ENCODE results near the gene LINC00305.

The LINC00305 gene

DNA sequence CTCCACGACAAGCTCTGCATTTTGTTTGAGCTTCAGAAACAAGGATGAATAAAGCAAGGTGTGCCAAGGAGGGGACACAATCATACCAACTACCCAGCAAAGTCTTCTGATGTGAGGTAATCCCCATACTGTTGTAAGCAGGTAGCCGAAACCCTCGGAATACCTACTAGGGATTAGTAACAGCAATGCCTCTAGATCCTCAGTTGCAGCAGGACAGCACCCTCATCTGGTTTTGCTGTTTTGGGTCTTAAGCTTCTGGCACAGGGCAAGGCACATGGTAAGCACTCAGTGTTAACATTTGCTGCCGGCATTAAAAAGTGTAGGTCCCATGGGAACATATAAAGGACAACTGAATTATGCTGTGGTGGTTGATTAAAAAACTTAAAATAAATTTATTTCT is 16.0 kb upstream of the LINC00305 start:
- Histone ChIP-seq H2AFZ (ENCODE audit: low read length) (no peak overlapping the region), H2BK5ac (ENCODE audit: low read length) (no peak overlapping the region), H3K79me1 (ENCODE audit: low read depth, low read length) (no peaks in the 10 kb centered on the region), H3K9ac (ENCODE audit: low read depth, low read length, poor library complexity) (no peak overlapping the region), H3K9me3 (replicated peaks in 1 of 2; ENCODE audit: control insufficient read depth in 2 of 2, insufficient read depth in 1 of 2, low read depth in 1 of 2, low read length in 2 of 2) (no peaks in the 10 kb centered on the region), H4K8ac (ENCODE audit: low read depth, low read length) (no peak overlapping the region), H3K4me3 (ENCODE audit: low read length in 2 of 2) (no peak overlapping the region), H3K36me3 (replicated peaks in 1 of 2; ENCODE audit: control insufficient read depth in 2 of 2, insufficient read depth in 2 of 2, low read length in 2 of 2) (no peaks in the 10 kb centered on the region), H3K27ac (replicated peaks; ENCODE audit: low read length) (no peak overlapping the region), H2BK12ac (ENCODE audit: low read length) (no peak overlapping the region), H4K91ac (ENCODE audit: low read depth, low read length, poor library complexity) (no peak overlapping the region), H3K14ac (ENCODE audit: low read length) (no peak overlapping the region), H3K4me1 (ENCODE audit: control insufficient read depth in 2 of 2, insufficient read depth in 1 of 2, low read depth in 1 of 2, low read length in 2 of 2) (peaks cover 0 to 19% of the 10 kb centered on the region in 2 donors), H2AK5ac (ENCODE audit: low read depth, low read length) (no peak overlapping the region), H3K23ac (ENCODE audit: low read depth, low read length, poor library complexity) (no peak overlapping the region), H2BK120ac (ENCODE audit: low read depth, low read length) (no peak overlapping the region), H2BK15ac (ENCODE audit: low read length) (no peak overlapping the region), H3K18ac (ENCODE audit: low read length) (no peak overlapping the region), H3K4me2 (ENCODE audit: insufficient read depth, low read length, poor library complexity, severe bottlenecking) (no peak overlapping the region), H3K4ac (ENCODE audit: low read length) (no peak overlapping the region), H3K27me3 (ENCODE audit: control insufficient read depth in 3 of 3, insufficient read depth in 3 of 3, low read depth in 1 of 3, low read length in 3 of 3) (no peaks in the 10 kb centered on the region)
- DNase-seq (ENCODE audit: low spot score): no peak
- no CpG with 5 or more reads among the region's 4 CpGs for WGBS, 2 donors (ENCODE audit: extremely low coverage in 2 of 2, insufficient read length in 2 of 2, insufficient replicate concordance in 1 of 2)

- H3K14ac ChIP-seq (ENCODE audit: low read length): no peak overlapping the region
- no peak overlapping the region for H2BK12ac ChIP-seq (ENCODE audit: low read length)
- H3K4me3 ChIP-seq (ENCODE audit: low read length in 2 of 2): no peak overlapping the region
- no peaks in the 10 kb centered on the region for H3K9me3 ChIP-seq (replicated peaks in 1 of 2; ENCODE audit: control insufficient read depth in 2 of 2, insufficient read depth in 1 of 2, low read depth in 1 of 2, low read length in 2 of 2)
- no peak overlapping the region for H3K9ac ChIP-seq (ENCODE audit: low read depth, low read length, poor library complexity)
- no peak overlapping the region for H2BK5ac ChIP-seq (ENCODE audit: low read length)
- no peak overlapping the region for H3K23ac ChIP-seq (ENCODE audit: low read depth, low read length, poor library complexity)
- no peak overlapping the region for H3K4ac ChIP-seq (ENCODE audit: low read length)
- H2AK5ac ChIP-seq (ENCODE audit: low read depth, low read length): no peak overlapping the region
- WGBS, 2 donors (ENCODE audit: extremely low coverage in 2 of 2, insufficient read length in 2 of 2, insufficient replicate concordance in 1 of 2): no CpG with 5 or more reads among the region's 11 CpGs
- peak overlapping the region; percentile 31 for H2AFZ ChIP-seq (ENCODE audit: low read length)
- H3K18ac ChIP-seq (ENCODE audit: low read length): no peak overlapping the region
- H3K4me1 ChIP-seq (ENCODE audit: control insufficient read depth in 2 of 2, insufficient read depth in 1 of 2, low read depth in 1 of 2, low read length in 2 of 2): peaks cover 0 to 3% of the 10 kb centered on the region in 2 donors
- H3K27me3 ChIP-seq (ENCODE audit: control insufficient read depth in 3 of 3, insufficient read depth in 3 of 3, low read depth in 1 of 3, low read length in 3 of 3): no peaks in the 10 kb centered on the region
- no peak overlapping the region for H2BK15ac ChIP-seq (ENCODE audit: low read length)
- H3K36me3 ChIP-seq (replicated peaks in 1 of 2; ENCODE audit: control insufficient read depth in 2 of 2, insufficient read depth in 2 of 2, low read length in 2 of 2): no peaks in the 10 kb centered on the region
- no peak overlapping the region for H3K27ac ChIP-seq (replicated peaks; ENCODE audit: low read length)
- H4K8ac ChIP-seq (ENCODE audit: low read depth, low read length): no peak overlapping the region
- no peak for DNase-seq (ENCODE audit: low spot score)
- H3K79me1 ChIP-seq (ENCODE audit: low read depth, low read length): no peaks in the 10 kb centered on the region
- no peak overlapping the region for H3K4me2 ChIP-seq (ENCODE audit: insufficient read depth, low read length, poor library complexity, severe bottlenecking)
- no peak overlapping the region for H4K91ac ChIP-seq (ENCODE audit: low read depth, low read length, poor library complexity)
- H2BK120ac ChIP-seq (ENCODE audit: low read depth, low read length): no peak overlapping the region
These were observed 1.1 kb upstream of the LINC00305 start for GRCh38 chr18:64149916-64150438.

DNA sequence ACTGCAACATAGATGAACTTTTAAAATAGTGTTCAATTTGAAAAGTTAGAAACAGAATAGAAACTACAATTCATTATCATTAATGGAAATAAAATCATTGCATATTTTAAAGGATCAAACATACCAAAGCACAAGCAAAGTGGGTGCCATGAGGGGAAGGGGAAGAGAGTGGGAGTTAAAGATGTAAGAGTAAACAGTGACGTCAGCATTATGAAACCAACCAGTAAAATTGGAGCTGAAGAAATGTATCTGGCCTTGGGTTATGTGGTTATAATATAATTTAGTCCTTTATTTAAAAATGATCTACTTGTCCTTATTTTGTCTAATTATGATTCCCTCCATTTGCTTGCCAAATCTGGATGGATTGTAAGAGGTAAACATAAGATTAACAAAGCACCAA is 6.0 kb downstream of the LINC00305 start:
- Histone ChIP-seq H2BK12ac (ENCODE audit: low read length) (no peak overlapping the region), H3K9ac (ENCODE audit: low read depth, low read length, poor library complexity) (no peak overlapping the region), H3K14ac (ENCODE audit: low read length) (no peak overlapping the region), H3K27me3 (ENCODE audit: control insufficient read depth in 3 of 3, insufficient read depth in 3 of 3, low read depth in 1 of 3, low read length in 3 of 3) (no peaks in the 10 kb centered on the region), H2BK120ac (ENCODE audit: low read depth, low read length) (no peak overlapping the region), H3K23ac (ENCODE audit: low read depth, low read length, poor library complexity) (no peak overlapping the region), H3K36me3 (replicated peaks in 1 of 2; ENCODE audit: control insufficient read depth in 2 of 2, insufficient read depth in 2 of 2, low read length in 2 of 2) (no peaks in the 10 kb centered on the region), H3K4me1 (ENCODE audit: control insufficient read depth in 2 of 2, insufficient read depth in 1 of 2, low read depth in 1 of 2, low read length in 2 of 2) (peaks cover 0 to 7% of the 10 kb centered on the region in 2 donors), H3K18ac (ENCODE audit: low read length) (no peak overlapping the region), H4K8ac (ENCODE audit: low read depth, low read length) (no peak overlapping the region), H2BK15ac (ENCODE audit: low read length) (no peak overlapping the region), H4K91ac (ENCODE audit: low read depth, low read length, poor library complexity) (no peak overlapping the region), H3K4ac (ENCODE audit: low read length) (no peak overlapping the region), H3K27ac (replicated peaks; ENCODE audit: low read length) (no peak overlapping the region), H3K79me1 (ENCODE audit: low read depth, low read length) (no peaks in the 10 kb centered on the region), H2AK5ac (ENCODE audit: low read depth, low read length) (no peak overlapping the region), H2AFZ (ENCODE audit: low read length) (no peak overlapping the region), H3K4me2 (ENCODE audit: insufficient read depth, low read length, poor library complexity, severe bottlenecking) (no peak overlapping the region), H3K4me3 (ENCODE audit: low read length in 2 of 2) (no peak overlapping the region), H2BK5ac (ENCODE audit: low read length) (no peak overlapping the region), H3K9me3 (replicated peaks in 1 of 2; ENCODE audit: control insufficient read depth in 2 of 2, insufficient read depth in 1 of 2, low read depth in 1 of 2, low read length in 2 of 2) (no peaks in the 10 kb centered on the region)
- DNase-seq (ENCODE audit: low spot score): no peak
- WGBS, 2 donors (ENCODE audit: extremely low coverage in 2 of 2, insufficient read length in 2 of 2, insufficient replicate concordance in 1 of 2): no CpG with 5 or more reads among the region's 1 CpG

DNA sequence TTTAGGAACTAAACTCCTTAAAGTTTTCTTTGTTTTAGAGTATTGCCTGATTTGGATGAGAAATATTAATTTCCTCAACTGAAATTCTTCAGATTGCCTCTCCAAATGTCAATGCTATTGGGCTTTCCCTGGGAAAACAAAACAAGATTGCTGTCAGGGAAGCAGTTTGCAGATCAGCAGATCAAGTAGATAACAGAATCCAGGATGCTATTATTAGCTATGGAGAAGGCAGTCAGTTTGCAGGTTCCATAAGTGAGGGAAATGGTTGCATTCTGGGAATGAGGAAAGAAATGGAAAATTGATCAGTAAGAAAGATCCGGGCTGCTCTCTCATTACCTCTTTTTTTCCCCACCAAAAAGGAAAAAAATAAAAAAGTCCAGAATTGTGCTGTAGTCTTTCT is 11.0 kb downstream of the LINC00305 start:
- Histone ChIP-seq H2BK5ac (ENCODE audit: low read length) (no peak overlapping the region), H3K4me3 (ENCODE audit: low read length in 2 of 2) (no peak overlapping the region), H3K9me3 (replicated peaks in 1 of 2; ENCODE audit: control insufficient read depth in 2 of 2, insufficient read depth in 1 of 2, low read depth in 1 of 2, low read length in 2 of 2) (no peaks in the 10 kb centered on the region), H3K14ac (ENCODE audit: low read length) (no peak overlapping the region), H4K8ac (ENCODE audit: low read depth, low read length) (no peak overlapping the region), H4K91ac (ENCODE audit: low read depth, low read length, poor library complexity) (no peak overlapping the region), H3K79me1 (ENCODE audit: low read depth, low read length) (no peaks in the 10 kb centered on the region), H2BK12ac (ENCODE audit: low read length) (no peak overlapping the region), H3K4me2 (ENCODE audit: insufficient read depth, low read length, poor library complexity, severe bottlenecking) (no peak overlapping the region), H2AFZ (ENCODE audit: low read length) (no peak overlapping the region), H3K36me3 (replicated peaks in 1 of 2; ENCODE audit: control insufficient read depth in 2 of 2, insufficient read depth in 2 of 2, low read length in 2 of 2) (no peaks in the 10 kb centered on the region), H3K23ac (ENCODE audit: low read depth, low read length, poor library complexity) (no peak overlapping the region), H2BK15ac (ENCODE audit: low read length) (no peak overlapping the region), H3K4ac (ENCODE audit: low read length) (no peak overlapping the region), H3K27ac (replicated peaks; ENCODE audit: low read length) (no peak overlapping the region), H2BK120ac (ENCODE audit: low read depth, low read length) (no peak overlapping the region), H2AK5ac (ENCODE audit: low read depth, low read length) (no peak overlapping the region), H3K4me1 (ENCODE audit: control insufficient read depth in 2 of 2, insufficient read depth in 1 of 2, low read depth in 1 of 2, low read length in 2 of 2) (peaks cover 2 to 7% of the 10 kb centered on the region in 2 donors), H3K27me3 (ENCODE audit: control insufficient read depth in 3 of 3, insufficient read depth in 3 of 3, low read depth in 1 of 3, low read length in 3 of 3) (no peaks in the 10 kb centered on the region), H3K18ac (ENCODE audit: low read length) (no peak overlapping the region), H3K9ac (ENCODE audit: low read depth, low read length, poor library complexity) (no peak overlapping the region)
- DNase-seq (ENCODE audit: low spot score): no peak
- WGBS, 2 donors (ENCODE audit: extremely low coverage in 2 of 2, insufficient read length in 2 of 2, insufficient replicate concordance in 1 of 2): no CpG with 5 or more reads among the region's 1 CpG
